ENCODE results near the gene DTX4. TPM values are rescaled to one million over a fixed set of nuclear protein-coding genes. Genes with fewer than 3 reads are reported as not detected.

The DTX4 gene
- total RNA-seq, 1 donor from 2014 or later, result 139 TPM

- Mint-ChIP-seq H3K27ac (ENCODE audit: unreplicated experiment) (no peak overlapping the region), H3K4me1 (no peaks in the 10 kb centered on the region), H3K36me3 (ENCODE audit: low read depth) (no peaks in the 10 kb centered on the region), H3K27me3 (ENCODE audit: low read depth) (no peaks in the 10 kb centered on the region), H3K4me3 (no peak overlapping the region), H3K9me3 (peaks cover 1% of the 10 kb centered on the region)
- no peak for DNase-seq (ENCODE audit: low read depth, low spot score)
- no peak for TF ChIP-seq CTCF (conservative IDR thresholded peaks at IDR 0.05)
These were observed 52.5 kb downstream of the DTX4 start for GRCh38 chr11:59224351-59224928.

- H3K9me3 Mint-ChIP-seq, result peaks cover 4% of the 10 kb centered on the region
- no peaks in the 10 kb centered on the region for H3K4me1 Mint-ChIP-seq
- H3K27me3 Mint-ChIP-seq (ENCODE audit: low read depth), result no peaks in the 10 kb centered on the region
- no peak for DNase-seq (ENCODE audit: low read depth, low spot score)
- no peaks in the 10 kb centered on the region for H3K36me3 Mint-ChIP-seq (ENCODE audit: low read depth)
- H3K27ac Mint-ChIP-seq (ENCODE audit: unreplicated experiment), result no peak overlapping the region
- no peak overlapping the region for H3K4me3 Mint-ChIP-seq
- no peak for TF ChIP-seq CTCF (conservative IDR thresholded peaks at IDR 0.05)
These were observed 53.1 kb downstream of the DTX4 start for GRCh38 chr11:59225017-59225416.

GRCh38 chr11:59226396-59226795, 54.5 kb downstream of the DTX4 start:
- DNase-seq (ENCODE audit: low read depth, low spot score), result no peak
- H3K4me1 Mint-ChIP-seq, result no peaks in the 10 kb centered on the region
- no peak overlapping the region for H3K4me3 Mint-ChIP-seq
- TF ChIP-seq CTCF (conservative IDR thresholded peaks at IDR 0.05), result no peak
- H3K36me3 Mint-ChIP-seq (ENCODE audit: low read depth), result no peaks in the 10 kb centered on the region
- no peaks in the 10 kb centered on the region for H3K27me3 Mint-ChIP-seq (ENCODE audit: low read depth)
- H3K27ac Mint-ChIP-seq (ENCODE audit: unreplicated experiment), result no peak overlapping the region
- H3K9me3 Mint-ChIP-seq, result peaks cover 4% of the 10 kb centered on the region

GRCh38 chr11:59240322-59240721, 68.4 kb downstream of the DTX4 start:
- Mint-ChIP-seq H3K4me3 (no peak overlapping the region), H3K4me1 (no peaks in the 10 kb centered on the region), H3K27ac (ENCODE audit: unreplicated experiment) (no peak overlapping the region), H3K27me3 (ENCODE audit: low read depth) (no peaks in the 10 kb centered on the region), H3K36me3 (ENCODE audit: low read depth) (peaks cover 7% of the 10 kb centered on the region), H3K9me3 (peaks cover 26% of the 10 kb centered on the region)
- TF ChIP-seq CTCF (conservative IDR thresholded peaks at IDR 0.05), result no peak
- DNase-seq (ENCODE audit: low read depth, low spot score), result no peak

- Mint-ChIP-seq H3K9me3 (peaks cover 13% of the 10 kb centered on the region), H3K4me1 (no peaks in the 10 kb centered on the region), H3K27me3 (ENCODE audit: low read depth) (peaks cover 7% of the 10 kb centered on the region), H3K36me3 (ENCODE audit: low read depth) (peaks cover 8% of the 10 kb centered on the region), H3K27ac (ENCODE audit: unreplicated experiment) (no peak overlapping the region), H3K4me3 (no peak overlapping the region)
- no peak for DNase-seq (ENCODE audit: low read depth, low spot score)
- TF ChIP-seq CTCF (conservative IDR thresholded peaks at IDR 0.05), result no peak
These were observed 71.7 kb downstream of the DTX4 start for GRCh38 chr11:59243633-59244032.
